A172 (cell line): ENCODE results near the gene HSFX2. TPM values are rescaled to one million over a fixed set of nuclear protein-coding genes. Genes with fewer than 3 reads are reported as not detected.

Source experiments
- total RNA-seq: library from RNA; depleted of rRNA; stranded (reverse); fragments of >200 nt; shearing (Covaris generic); gene quantifications from 2 replicates; pipeline ENCODE4 v1.2.3, GENCODE V29; 2014; rRNA removed

Gene HSFX2
- total RNA-seq, 1 experiment from 2014 or later: not detected

Other genes starting within 250 kb of the HSFX2 start
- gene IDS, start 90.0 kb downstream of the HSFX2 start, total RNA-seq: 97.0 and 106 TPM in 2 replicates
- gene EOLA1, start 54.3 kb downstream of the HSFX2 start, total RNA-seq: 17.4 and 25.7 TPM in 2 replicates
- not detected in 2 replicates for gene HSFX3, start 45.4 kb downstream of the HSFX2 start, total RNA-seq
- not detected in 2 replicates for gene MAGEA9B, start 7.9 kb downstream of the HSFX2 start, total RNA-seq
- 26.5 and 27.9 TPM in 2 replicates for gene TMEM185A, start 36.5 kb upstream of the HSFX2 start, total RNA-seq
- gene MAGEA11, start 116.7 kb upstream of the HSFX2 start, total RNA-seq: not detected in 2 replicates
- gene HSFX1, start 178.8 kb upstream of the HSFX2 start, total RNA-seq: 0.19 and 0.84 TPM in 2 replicates
- not detected in 2 replicates for gene MAGEA9, start 186.6 kb upstream of the HSFX2 start, total RNA-seq